ENCODE data around the gene SRXN1.

SRXN1 gene

DNA sequence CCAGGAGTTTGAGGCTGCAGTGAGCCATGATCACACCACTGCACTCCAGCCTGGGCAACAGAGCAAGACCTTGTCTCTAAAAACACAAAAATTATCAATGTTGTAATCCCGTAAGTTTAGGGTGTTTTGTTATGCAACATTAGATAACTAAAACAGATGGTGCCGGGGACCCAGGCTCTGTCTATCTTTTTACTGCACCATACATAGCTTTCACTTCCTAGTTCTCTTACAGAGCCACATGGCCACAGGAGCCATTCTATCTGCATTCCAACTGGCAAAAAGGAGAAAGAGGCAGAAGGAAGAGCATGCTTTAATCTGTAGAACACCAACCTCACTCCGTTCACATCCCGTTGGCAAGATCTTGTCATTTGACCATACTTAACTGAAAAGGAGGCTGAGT lies 37.5 kb downstream of the SRXN1 start:
- TF ChIP-seq, protein P1, sequence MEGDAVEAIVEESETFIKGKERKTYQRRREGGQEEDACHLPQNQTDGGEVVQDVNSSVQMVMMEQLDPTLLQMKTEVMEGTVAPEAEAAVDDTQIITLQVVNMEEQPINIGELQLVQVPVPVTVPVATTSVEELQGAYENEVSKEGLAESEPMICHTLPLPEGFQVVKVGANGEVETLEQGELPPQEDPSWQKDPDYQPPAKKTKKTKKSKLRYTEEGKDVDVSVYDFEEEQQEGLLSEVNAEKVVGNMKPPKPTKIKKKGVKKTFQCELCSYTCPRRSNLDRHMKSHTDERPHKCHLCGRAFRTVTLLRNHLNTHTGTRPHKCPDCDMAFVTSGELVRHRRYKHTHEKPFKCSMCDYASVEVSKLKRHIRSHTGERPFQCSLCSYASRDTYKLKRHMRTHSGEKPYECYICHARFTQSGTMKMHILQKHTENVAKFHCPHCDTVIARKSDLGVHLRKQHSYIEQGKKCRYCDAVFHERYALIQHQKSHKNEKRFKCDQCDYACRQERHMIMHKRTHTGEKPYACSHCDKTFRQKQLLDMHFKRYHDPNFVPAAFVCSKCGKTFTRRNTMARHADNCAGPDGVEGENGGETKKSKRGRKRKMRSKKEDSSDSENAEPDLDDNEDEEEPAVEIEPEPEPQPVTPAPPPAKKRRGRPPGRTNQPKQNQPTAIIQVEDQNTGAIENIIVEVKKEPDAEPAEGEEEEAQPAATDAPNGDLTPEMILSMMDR (IDR thresholded peaks at IDR 0.05; ENCODE audit: low read length, missing control alignments), result no peak
- no peak overlapping the region for H3K4me3 ChIP-seq (replicated peaks; ENCODE audit: low read depth, low read length)
- no peak for DNase-seq (ENCODE audit: low read depth)

DNA sequence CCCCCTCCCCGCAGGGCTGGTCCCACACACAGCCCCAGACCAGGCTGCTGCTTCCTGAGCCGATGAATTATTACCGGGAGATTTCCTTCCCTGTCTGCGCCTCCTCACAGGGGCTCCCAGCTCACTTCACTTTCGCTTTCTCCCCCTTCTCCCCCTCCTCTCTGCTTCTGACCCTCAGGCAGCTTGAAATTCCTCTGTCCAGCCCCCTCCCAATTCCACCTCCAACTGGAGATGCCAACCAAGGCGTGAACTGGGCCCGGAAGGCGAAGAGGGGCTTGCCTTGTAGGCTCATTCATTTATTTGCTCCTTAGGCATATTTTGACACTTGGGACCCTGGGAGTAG lies 41.2 kb downstream of the SRXN1 start:
- no peak for DNase-seq (ENCODE audit: low read depth)
- no peak overlapping the region for H3K4me3 ChIP-seq (replicated peaks; ENCODE audit: low read depth, low read length)
- TF ChIP-seq, protein P1 (IDR thresholded peaks at IDR 0.05; ENCODE audit: low read length, missing control alignments), result no peak

- DNase-seq (ENCODE audit: low read depth), result no peak
- TF ChIP-seq, protein P1 (IDR thresholded peaks at IDR 0.05; ENCODE audit: low read length, missing control alignments), result no peak
- no peak overlapping the region for H3K4me3 ChIP-seq (replicated peaks; ENCODE audit: low read depth, low read length)
Observed at GRCh38 chr20:611047-611842, 41.8 kb downstream of the SRXN1 start.

GRCh38 chr20:610130-611046 lies 42.6 kb downstream of the SRXN1 start, which contains the start of gene TCF15:
Gene TCF15 (minus strand): TSS chr20:610309. CDS start chr20:610237, 72 bp downstream.
- TF ChIP-seq, protein P1 (IDR thresholded peaks at IDR 0.05; ENCODE audit: low read length, missing control alignments), result no peak
- DNase-seq (ENCODE audit: low read depth), result peak; percentile 11
- no peak within 1 kb of the TSS for H3K4me3 ChIP-seq (replicated peaks; ENCODE audit: low read depth, low read length)

- DNase-seq (ENCODE audit: low read depth), result no peak
- TF ChIP-seq, protein P1 (IDR thresholded peaks at IDR 0.05; ENCODE audit: low read length, missing control alignments), result no peak
- no peak overlapping the region for H3K4me3 ChIP-seq (replicated peaks; ENCODE audit: low read depth, low read length)
Observed at GRCh38 chr20:609371-609964, 43.5 kb downstream of the SRXN1 start.

GRCh38 chr20:608970-609369 lies 44.0 kb downstream of the SRXN1 start:
- TF ChIP-seq, protein P1 (IDR thresholded peaks at IDR 0.05; ENCODE audit: low read length, missing control alignments), result no peak
- H3K4me3 ChIP-seq (replicated peaks; ENCODE audit: low read depth, low read length), result no peak overlapping the region
- no peak for DNase-seq (ENCODE audit: low read depth)

Measured in fibroblast of pulmonary artery (primary cell).